ENCODE results near the gene CD300LF. TPM values are rescaled to one million over a fixed set of nuclear protein-coding genes. Genes with fewer than 3 reads are reported as not detected.

Gene CD300LF
- total RNA-seq, 6 experiments from 2014 or later: 0.44 to 2.6 (median 0.74) TPM; not detected in 1

- no peaks in the 10 kb centered on the region for H3K36me3 ChIP-seq
- TF ChIP-seq POLR2A (IDR thresholded peaks at IDR 0.05) (no peak), CTCF (IDR thresholded peaks at IDR 0.05) (no peak)
- H3K27me3 ChIP-seq: no peaks in the 10 kb centered on the region
- 53% methylated on average over 2 of the region's 2 CpGs for WGBS (ENCODE audit: insufficient coverage, low coverage, low lambda C conversion rate, missing lambda C conversion rate)
- DNase-seq (no peak), ATAC-seq (no peak)
- no peaks in the 10 kb centered on the region for H3K9me3 ChIP-seq
- intact Hi-C loops (cut with DNase I): loop anchor here in 1 of 2 donors (5.0 to 10.0 kb wide), 2 partner anchors 44 to 121 kb away; no protein-coding TSS in a partner anchor
- no peak overlapping the region for H3K4me3 ChIP-seq
- H3K4me1 ChIP-seq: peaks cover 0 to 16% (median 8%) of the 10 kb centered on the region in 4 donors
- no peak overlapping the region for H3K27ac ChIP-seq
These were observed 31.0 kb upstream of the CD300LF start for GRCh38 chr17:74743755-74744154.

GRCh38 chr17:74742978-74743545 lies 30.3 kb upstream of the CD300LF start:
- intact Hi-C loops (cut with DNase I): loop anchor here in 1 of 2 donors (5.0 to 10.0 kb wide), 2 partner anchors 44 to 122 kb away; no protein-coding TSS in a partner anchor
- no peak overlapping the region for H3K4me3 ChIP-seq
- H3K36me3 ChIP-seq: no peaks in the 10 kb centered on the region
- no peak for DNase-seq
- no CpG with 5 or more reads among the region's 9 CpGs for WGBS (ENCODE audit: insufficient coverage, low coverage, low lambda C conversion rate, missing lambda C conversion rate)
- ATAC-seq: no peak
- TF ChIP-seq POLR2A (IDR thresholded peaks at IDR 0.05) (no peak), CTCF (IDR thresholded peaks at IDR 0.05) (no peak)
- H3K27me3 ChIP-seq: no peaks in the 10 kb centered on the region
- peaks cover 0 to 22% (median 11%) of the 10 kb centered on the region in 4 donors for H3K4me1 ChIP-seq
- no peak overlapping the region for H3K27ac ChIP-seq
- H3K9me3 ChIP-seq: no peaks in the 10 kb centered on the region

GRCh38 chr17:74742153-74742515 lies 29.4 kb upstream of the CD300LF start:
- no peak for ATAC-seq
- peak in 1 of 3 donors; percentile 68 for DNase-seq
- no peaks in the 10 kb centered on the region for H3K27me3 ChIP-seq
- no peaks in the 10 kb centered on the region for H3K36me3 ChIP-seq
- H3K4me3 ChIP-seq: no peak overlapping the region
- TF ChIP-seq POLR2A (IDR thresholded peaks at IDR 0.05) (no peak), CTCF (IDR thresholded peaks at IDR 0.05) (no peak)
- H3K27ac ChIP-seq: no peak overlapping the region
- intact Hi-C loops (cut with DNase I): loop anchor here in 1 of 2 donors (5.0 to 10.0 kb wide), 2 partner anchors 45 to 123 kb away; no protein-coding TSS in a partner anchor
- no peaks in the 10 kb centered on the region for H3K9me3 ChIP-seq
- H3K4me1 ChIP-seq: peaks cover 0 to 23% (median 8%) of the 10 kb centered on the region in 4 donors
- 27% methylated on average over 2 of the region's 4 CpGs for WGBS (ENCODE audit: insufficient coverage, low coverage, low lambda C conversion rate, missing lambda C conversion rate)

- peaks cover 0 to 27% (median 10%) of the 10 kb centered on the region in 4 donors for H3K4me1 ChIP-seq
- H3K27ac ChIP-seq: no peak overlapping the region
These were observed 28.1 kb upstream of the CD300LF start for GRCh38 chr17:74740641-74741387.

More at GRCh38 chr17:74740641-74741387, 28.1 kb upstream of the CD300LF start:
- Histone ChIP-seq H3K27me3 (no peaks in the 10 kb centered on the region), H3K36me3 (no peaks in the 10 kb centered on the region), H3K9me3 (no peaks in the 10 kb centered on the region), H3K4me3 (no peak overlapping the region)
- WGBS (ENCODE audit: insufficient coverage, low coverage, low lambda C conversion rate, missing lambda C conversion rate): 84% methylated on average over 5 of the region's 17 CpGs
- no peak for ATAC-seq
- TF ChIP-seq CTCF (IDR thresholded peaks at IDR 0.05) (no peak), POLR2A (IDR thresholded peaks at IDR 0.05) (no peak)
- intact Hi-C loops (cut with DNase I): loop anchor here in 1 of 2 donors (5.0 to 10.0 kb wide), 2 partner anchors 46 to 124 kb away; no protein-coding TSS in a partner anchor
- peak in 1 of 3 donors; percentile 30 for DNase-seq
